ENCODE data around the gene PRR18.

PRR18 gene

GRCh38 chr6:166277018-166277417, 31.2 kb downstream of the PRR18 start:
- no peak overlapping the region for H3K4me3 ChIP-seq (ENCODE audit: low read depth, low read length)

- no peak overlapping the region for H3K4me3 ChIP-seq (ENCODE audit: low read depth, low read length)
Measured at GRCh38 chr6:166275714-166276166, 32.5 kb downstream of the PRR18 start.

GRCh38 chr6:166274739-166275370, 33.3 kb downstream of the PRR18 start:
- H3K4me3 ChIP-seq (ENCODE audit: low read depth, low read length) = no peak overlapping the region

- H3K4me3 ChIP-seq (ENCODE audit: low read depth, low read length) = no peak overlapping the region
Measured at GRCh38 chr6:166274163-166274562, 34.0 kb downstream of the PRR18 start.

- H3K4me3 ChIP-seq (ENCODE audit: low read depth, low read length) = no peak overlapping the region
Measured at GRCh38 chr6:166271376-166271765, 36.8 kb downstream of the PRR18 start.

- H3K4me3 ChIP-seq (ENCODE audit: low read depth, low read length) = no peak overlapping the region
Measured at GRCh38 chr6:166270706-166271375, 37.4 kb downstream of the PRR18 start.

- H3K4me3 ChIP-seq (ENCODE audit: low read depth, low read length) = no peak overlapping the region
Measured at GRCh38 chr6:166269301-166270039, 38.7 kb downstream of the PRR18 start.

- H3K4me3 ChIP-seq (ENCODE audit: low read depth, low read length) = no peak overlapping the region
Measured at GRCh38 chr6:166268431-166268830, 39.8 kb downstream of the PRR18 start.

GRCh38 chr6:166267526-166267925, 40.7 kb downstream of the PRR18 start:
- no peak overlapping the region for H3K4me3 ChIP-seq (ENCODE audit: low read depth, low read length)

- no peak overlapping the region for H3K4me3 ChIP-seq (ENCODE audit: low read depth, low read length)
Measured at GRCh38 chr6:166266336-166266735, 41.9 kb downstream of the PRR18 start.

GRCh38 chr6:166262743-166263515, 45.3 kb downstream of the PRR18 start:
- H3K4me3 ChIP-seq (ENCODE audit: low read depth, low read length) = no peak overlapping the region

- H3K4me3 ChIP-seq (ENCODE audit: low read depth, low read length) = no peak overlapping the region
Measured at GRCh38 chr6:166259296-166259977, 48.8 kb downstream of the PRR18 start.

- H3K4me3 ChIP-seq (ENCODE audit: low read depth, low read length) = no peak overlapping the region
Measured at GRCh38 chr6:166258854-166259276, 49.3 kb downstream of the PRR18 start.

- no peak overlapping the region for H3K4me3 ChIP-seq (ENCODE audit: low read depth, low read length)
Measured at GRCh38 chr6:166257911-166258318, 50.3 kb downstream of the PRR18 start.
